Activated naive CD4-positive, alpha-beta T cell treated with anti-CD3 and anti-CD28 coated beads, Interleukin-2, amount 10 ng/mL, durations not matched to agents 7 days and 5 days (primary cell): Measurements from ENCODE around the gene ARMC12.

Experiments used
- CTCF ChIA-PET: fragments of 350-600 bp; sonication (Branson Sonifier 250); formaldehyde crosslinking; loops from one replicate; lab custom pipeline; 2021; ENCODE audit warnings: antibody characterized with exemption; lab: Charles Lee
- DNase-seq: peaks from one replicate; pipeline ENCODE4 v3.0.0-alpha.2; 2020
- H3K27ac Mint-ChIP-seq: one replicate; pipeline ENCODE4 v1.8.0; 2021; ENCODE audit warnings: mild to moderate bottlenecking, moderate library complexity, mixed read lengths
- H3K27me3 Mint-ChIP-seq: one replicate; pipeline ENCODE4 v1.8.0; 2021; ENCODE audit warnings: mild to moderate bottlenecking, mixed read lengths
- H3K36me3 Mint-ChIP-seq: one replicate; pipeline ENCODE4 v1.8.0; 2021; ENCODE audit warnings: mixed read lengths
- H3K4me1 Mint-ChIP-seq: one replicate; pipeline ENCODE4 v1.8.0; 2021; ENCODE audit warnings: mixed read lengths
- H3K4me3 Mint-ChIP-seq: one replicate; pipeline ENCODE4 v1.8.0; 2021; ENCODE audit warnings: mild to moderate bottlenecking, moderate library complexity, mixed read lengths
- H3K9me3 Mint-ChIP-seq: one replicate; pipeline ENCODE4 v1.8.0; 2021; ENCODE audit warnings: mixed read lengths

Gene ARMC12

GRCh38 chr6:35708585-35708984, 28.2 kb upstream of the ARMC12 start:
- H3K36me3 Mint-ChIP-seq, result peaks cover 2% of the 10 kb centered on the region
- H3K9me3 Mint-ChIP-seq, result peaks cover 7% of the 10 kb centered on the region
- no peak overlapping the region for H3K4me3 Mint-ChIP-seq
- no peak overlapping the region for H3K27ac Mint-ChIP-seq
- H3K27me3 Mint-ChIP-seq, result no peaks in the 10 kb centered on the region
- peaks cover 20% of the 10 kb centered on the region for H3K4me1 Mint-ChIP-seq
- no peak for DNase-seq
- CTCF ChIA-PET, result no interaction called here

- DNase-seq, result no peak
- H3K4me1 Mint-ChIP-seq, result peaks cover 20% of the 10 kb centered on the region
- no peaks in the 10 kb centered on the region for H3K27me3 Mint-ChIP-seq
- H3K27ac Mint-ChIP-seq, result no peak overlapping the region
- no peak overlapping the region for H3K4me3 Mint-ChIP-seq
- H3K36me3 Mint-ChIP-seq, result no peaks in the 10 kb centered on the region
- H3K9me3 Mint-ChIP-seq, result peaks cover 4% of the 10 kb centered on the region
- CTCF ChIA-PET, result interaction anchor here (0.6 to 1.5 kb wide), 2 partner anchors 24 to 25 kb away, joined by 3 to 7 read pairs; no protein-coding TSS in a partner anchor
Observed at GRCh38 chr6:35710241-35710847, 26.5 kb upstream of the ARMC12 start.

GRCh38 chr6:35711731-35712130, 25.1 kb upstream of the ARMC12 start:
- H3K27ac Mint-ChIP-seq, result no peak overlapping the region
- peaks cover 28% of the 10 kb centered on the region for H3K4me1 Mint-ChIP-seq
- no peaks in the 10 kb centered on the region for H3K36me3 Mint-ChIP-seq
- H3K9me3 Mint-ChIP-seq, result peaks cover 4% of the 10 kb centered on the region
- no peak for DNase-seq
- H3K27me3 Mint-ChIP-seq, result peaks cover 4% of the 10 kb centered on the region
- H3K4me3 Mint-ChIP-seq, result no peak overlapping the region
- CTCF ChIA-PET, result interaction anchor here (0.7 kb wide), 1 partner anchor 26 kb away, joined by 3 read pairs; no protein-coding TSS in a partner anchor

GRCh38 chr6:35713006-35713767, 23.6 kb upstream of the ARMC12 start:
- Mint-ChIP-seq H3K36me3 (no peaks in the 10 kb centered on the region), H3K27me3 (peaks cover 4% of the 10 kb centered on the region), H3K4me3 (no peak overlapping the region), H3K4me1 (peaks cover 41% of the 10 kb centered on the region), H3K27ac (no peak overlapping the region), H3K9me3 (peaks cover 4% of the 10 kb centered on the region)
- DNase-seq, result no peak
- CTCF ChIA-PET, result no interaction called here

GRCh38 chr6:35716798-35717197, 20.0 kb upstream of the ARMC12 start:
- no peak for DNase-seq
- peaks cover 4% of the 10 kb centered on the region for H3K27me3 Mint-ChIP-seq
- H3K36me3 Mint-ChIP-seq, result no peaks in the 10 kb centered on the region
- H3K9me3 Mint-ChIP-seq, result no peaks in the 10 kb centered on the region
- CTCF ChIA-PET, result interaction anchor here (1.1 to 1.5 kb wide), 2 partner anchors 9 to 19 kb away, joined by 5 to 6 read pairs; no protein-coding TSS in a partner anchor
- peaks cover 59% of the 10 kb centered on the region for H3K4me1 Mint-ChIP-seq
- H3K4me3 Mint-ChIP-seq, result no peak overlapping the region
- no peak overlapping the region for H3K27ac Mint-ChIP-seq

GRCh38 chr6:35717449-35718374, 19.1 kb upstream of the ARMC12 start:
- CTCF ChIA-PET, result interaction anchor here (1.1 to 1.5 kb wide), 3 partner anchors 8 to 20 kb away, joined by 3 to 6 read pairs (median 5); no protein-coding TSS in a partner anchor
- H3K9me3 Mint-ChIP-seq, result no peaks in the 10 kb centered on the region
- peaks cover 4% of the 10 kb centered on the region for H3K27me3 Mint-ChIP-seq
- H3K27ac Mint-ChIP-seq, result peak overlapping the region; percentile 91
- H3K4me1 Mint-ChIP-seq, result peaks cover 63% of the 10 kb centered on the region
- no peak for DNase-seq
- H3K36me3 Mint-ChIP-seq, result no peaks in the 10 kb centered on the region
- no peak overlapping the region for H3K4me3 Mint-ChIP-seq

GRCh38 chr6:35718375-35718736, 18.5 kb upstream of the ARMC12 start:
- CTCF ChIA-PET, result interaction anchor here (1.4 kb wide), 1 partner anchor 19 kb away, joined by 3 read pairs; no protein-coding TSS in a partner anchor
- peaks cover 61% of the 10 kb centered on the region for H3K4me1 Mint-ChIP-seq
- no peaks in the 10 kb centered on the region for H3K36me3 Mint-ChIP-seq
- no peak overlapping the region for H3K4me3 Mint-ChIP-seq
- peak overlapping the region; percentile 91 for H3K27ac Mint-ChIP-seq
- no peaks in the 10 kb centered on the region for H3K9me3 Mint-ChIP-seq
- peaks cover 4% of the 10 kb centered on the region for H3K27me3 Mint-ChIP-seq
- no peak for DNase-seq

- peak overlapping the region; percentile 91 for H3K27ac Mint-ChIP-seq
- H3K36me3 Mint-ChIP-seq, result no peaks in the 10 kb centered on the region
- CTCF ChIA-PET, result interaction anchor here (1.3 to 1.6 kb wide), 4 partner anchors 9 to 32 kb away, joined by 3 to 5 read pairs (median 4); no protein-coding TSS in a partner anchor
- peaks cover 61% of the 10 kb centered on the region for H3K4me1 Mint-ChIP-seq
- no peak overlapping the region for H3K4me3 Mint-ChIP-seq
- H3K27me3 Mint-ChIP-seq, result peaks cover 4% of the 10 kb centered on the region
- H3K9me3 Mint-ChIP-seq, result no peaks in the 10 kb centered on the region
- no peak for DNase-seq
Observed at GRCh38 chr6:35718911-35719381, 17.9 kb upstream of the ARMC12 start.

- Mint-ChIP-seq H3K27ac (peak overlapping the region; percentile 91), H3K4me3 (peak overlapping the region; percentile 35), H3K9me3 (no peaks in the 10 kb centered on the region), H3K27me3 (peaks cover 4% of the 10 kb centered on the region), H3K36me3 (no peaks in the 10 kb centered on the region), H3K4me1 (peaks cover 66% of the 10 kb centered on the region)
- CTCF ChIA-PET, result interaction anchor here (0.5 to 1.6 kb wide), 4 partner anchors 9 to 1169 kb away, joined by 3 to 5 read pairs (median 4); no protein-coding TSS in a partner anchor
- DNase-seq, result no peak
Observed at GRCh38 chr6:35719404-35719829, 17.4 kb upstream of the ARMC12 start.

GRCh38 chr6:35719830-35720733, 16.8 kb upstream of the ARMC12 start:
- Mint-ChIP-seq H3K27me3 (peaks cover 4% of the 10 kb centered on the region), H3K36me3 (no peaks in the 10 kb centered on the region), H3K4me1 (peaks cover 73% of the 10 kb centered on the region), H3K9me3 (no peaks in the 10 kb centered on the region), H3K27ac (peak overlapping the region; percentile 91), H3K4me3 (peak overlapping the region; percentile 35)
- DNase-seq, result peak; percentile 49
- CTCF ChIA-PET, result interaction anchor here (0.5 to 1.6 kb wide), 4 partner anchors 8 to 1168 kb away, joined by 3 to 5 read pairs (median 4); no protein-coding TSS in a partner anchor

- DNase-seq, result no peak
Observed at GRCh38 chr6:35722121-35722761, 14.6 kb upstream of the ARMC12 start.

GRCh38 chr6:35723587-35723986, 13.2 kb upstream of the ARMC12 start:
- Mint-ChIP-seq H3K9me3 (no peaks in the 10 kb centered on the region), H3K36me3 (no peaks in the 10 kb centered on the region), H3K4me1 (peaks cover 79% of the 10 kb centered on the region), H3K4me3 (no peak overlapping the region), H3K27me3 (no peaks in the 10 kb centered on the region), H3K27ac (no peak overlapping the region)
- CTCF ChIA-PET, result no interaction called here
- peak; percentile 16 for DNase-seq

More at GRCh38 chr6:35722121-35722761, 14.6 kb upstream of the ARMC12 start:
- Mint-ChIP-seq H3K27ac (peak overlapping the region; percentile 83), H3K27me3 (no peaks in the 10 kb centered on the region), H3K9me3 (no peaks in the 10 kb centered on the region), H3K4me3 (no peak overlapping the region), H3K36me3 (no peaks in the 10 kb centered on the region), H3K4me1 (peaks cover 82% of the 10 kb centered on the region)
- CTCF ChIA-PET, result interaction anchor here (0.7 kb wide), 1 partner anchor 76 kb away, joined by 3 read pairs; no protein-coding TSS in a partner anchor
